AG09319 (cell line): Measurements from ENCODE around the gene R3HDM2.
A peak's percentile ranks its signal among the peaks of the same experiment; 100 is the strongest.

Experiments
- DNase-seq: peaks from one replicate; pipeline ENCODE4 v3.0.0-alpha.2; 2010; ENCODE audit warnings: low read depth; ENCODE audit errors: extremely low read depth
- TF ChIP-seq, protein P1 (sequence below): IDR thresholded peaks from 2 replicates; pipeline ENCODE4 v1.5.1; 2011; ENCODE audit warnings: low read depth, mild to moderate bottlenecking, inconsistent platforms, low read length, moderate library complexity

R3HDM2 gene

GRCh38 chr12:57455374-57456144 is 24.7 kb upstream of the R3HDM2 start:
- TF ChIP-seq, protein P1, sequence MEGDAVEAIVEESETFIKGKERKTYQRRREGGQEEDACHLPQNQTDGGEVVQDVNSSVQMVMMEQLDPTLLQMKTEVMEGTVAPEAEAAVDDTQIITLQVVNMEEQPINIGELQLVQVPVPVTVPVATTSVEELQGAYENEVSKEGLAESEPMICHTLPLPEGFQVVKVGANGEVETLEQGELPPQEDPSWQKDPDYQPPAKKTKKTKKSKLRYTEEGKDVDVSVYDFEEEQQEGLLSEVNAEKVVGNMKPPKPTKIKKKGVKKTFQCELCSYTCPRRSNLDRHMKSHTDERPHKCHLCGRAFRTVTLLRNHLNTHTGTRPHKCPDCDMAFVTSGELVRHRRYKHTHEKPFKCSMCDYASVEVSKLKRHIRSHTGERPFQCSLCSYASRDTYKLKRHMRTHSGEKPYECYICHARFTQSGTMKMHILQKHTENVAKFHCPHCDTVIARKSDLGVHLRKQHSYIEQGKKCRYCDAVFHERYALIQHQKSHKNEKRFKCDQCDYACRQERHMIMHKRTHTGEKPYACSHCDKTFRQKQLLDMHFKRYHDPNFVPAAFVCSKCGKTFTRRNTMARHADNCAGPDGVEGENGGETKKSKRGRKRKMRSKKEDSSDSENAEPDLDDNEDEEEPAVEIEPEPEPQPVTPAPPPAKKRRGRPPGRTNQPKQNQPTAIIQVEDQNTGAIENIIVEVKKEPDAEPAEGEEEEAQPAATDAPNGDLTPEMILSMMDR = no peak
- DNase-seq = no peak

- DNase-seq = peak; percentile 89
- TF ChIP-seq, protein P1 = no peak
These were observed 23.9 kb upstream of the R3HDM2 start, which contains the start of gene INHBE for GRCh38 chr12:57454566-57455373. INHBE (plus strand) TSS chr12:57455307; CDS start chr12:57455537, 230 bp downstream.

- DNase-seq = no peak
- TF ChIP-seq, protein P1 = no peak
These were observed 23.3 kb upstream of the R3HDM2 start for GRCh38 chr12:57454213-57454565.

- TF ChIP-seq, protein P1 = peak; percentile 94
- peak; percentile 38 for DNase-seq
These were observed 22.2 kb upstream of the R3HDM2 start for GRCh38 chr12:57452937-57453509.

DNA sequence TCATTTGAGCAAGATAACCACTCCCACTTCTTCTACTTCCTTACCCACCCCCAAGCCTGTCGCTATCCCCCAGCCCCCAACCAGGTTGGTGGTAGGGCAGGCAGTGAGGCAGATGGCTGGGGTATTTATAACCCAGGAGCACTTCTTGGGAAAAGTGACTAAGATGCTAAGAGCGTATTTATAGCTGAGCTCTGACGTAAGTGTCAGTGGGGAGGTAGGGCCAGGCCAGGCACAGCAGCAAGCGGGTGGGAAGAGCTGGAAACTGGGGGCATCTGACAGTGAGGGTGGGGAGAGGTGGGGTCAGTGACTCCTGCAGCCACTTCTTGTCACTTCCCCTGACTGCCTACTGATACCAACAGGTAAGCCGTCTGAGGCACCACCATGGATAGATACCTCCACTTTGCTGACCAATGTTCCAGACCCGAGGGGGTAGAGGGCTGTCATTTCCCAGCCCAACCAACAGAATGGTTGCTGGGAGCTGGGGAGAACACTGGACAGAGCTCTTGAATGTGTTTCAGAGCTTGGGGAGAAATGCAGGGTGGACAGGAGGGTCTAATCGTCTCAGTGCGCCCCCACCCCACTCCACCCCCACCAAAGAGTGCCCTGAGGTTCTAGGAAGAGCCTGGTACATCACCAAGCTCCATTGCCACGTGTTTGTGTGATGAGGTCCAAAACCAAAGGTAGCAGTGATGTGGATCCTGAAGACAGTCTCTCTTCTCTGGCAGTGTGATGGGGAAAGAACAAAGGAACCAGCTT is 21.5 kb upstream of the R3HDM2 start:
- TF ChIP-seq, protein P1 = no peak
- peak; percentile 22 for DNase-seq

DNA sequence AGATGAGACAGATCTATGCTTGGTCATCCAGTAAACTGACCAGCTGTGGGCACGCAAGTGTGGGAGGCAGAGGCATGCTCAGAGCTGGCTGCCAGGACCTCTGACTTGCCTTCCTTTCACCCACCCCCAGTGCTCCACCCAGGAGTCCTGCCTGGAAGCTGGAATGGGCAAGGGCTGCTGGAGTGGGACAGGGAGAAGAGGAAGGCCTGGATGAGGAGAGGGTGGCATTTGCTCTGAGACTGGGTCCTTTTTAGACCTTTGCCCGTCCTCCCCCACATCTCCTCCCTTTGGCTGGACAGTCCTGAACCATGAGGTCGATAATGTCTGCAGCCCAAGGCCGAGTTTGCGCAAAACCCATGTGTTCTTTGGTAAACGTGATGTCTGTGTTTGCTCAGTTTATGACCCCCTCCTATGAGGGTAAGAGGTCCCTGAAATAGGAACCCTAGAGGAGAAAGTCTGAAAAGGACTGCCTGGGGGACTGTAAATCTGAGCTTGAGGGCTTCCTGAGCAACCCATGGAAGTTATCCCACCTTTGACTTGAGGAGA is 20.5 kb upstream of the R3HDM2 start:
- TF ChIP-seq, protein P1 = no peak
- DNase-seq = no peak
